HEK293T (cell line): ENCODE measurements around the gene PHOX2A.

ENCODE experiments used
- ARNT ChIP-seq: fragments of 450-650 bp; IDR thresholded peaks from 2 replicates; pipeline ENCODE4 v1.6.1; 2017; ENCODE audit warnings: mild to moderate bottlenecking
- BHLHE40 ChIP-seq: fragments of 450-650 bp; IDR thresholded peaks from 2 replicates; pipeline ENCODE4 v1.6.1; 2016; ENCODE audit warnings: mild to moderate bottlenecking, moderate library complexity, borderline replicate concordance
- CTBP1 ChIP-seq: fragments of 450-650 bp; IDR thresholded peaks from 2 replicates; pipeline ENCODE4 v1.6.1; 2016; ENCODE audit warnings: borderline replicate concordance
- FOXK2 ChIP-seq: fragments of 450-650 bp; IDR thresholded peaks from 2 replicates; pipeline ENCODE4 v1.6.1; 2016; ENCODE audit warnings: mild to moderate bottlenecking
- HDGF ChIP-seq: fragments of 450-650 bp; IDR thresholded peaks from 2 replicates; pipeline ENCODE4 v1.6.1; 2017; ENCODE audit warnings: antibody characterized with exemption, borderline replicate concordance
- L3MBTL2 ChIP-seq: fragments of 450-650 bp; conservative IDR thresholded peaks from 2 replicates; pipeline ENCODE4 v1.6.1; 2016; ENCODE audit warnings: mild to moderate bottlenecking
- NFRKB ChIP-seq: fragments of 450-650 bp; IDR thresholded peaks from 2 replicates; pipeline ENCODE4 v1.6.1; 2016; ENCODE audit warnings: mild to moderate bottlenecking, moderate library complexity
- SP1 ChIP-seq: fragments of 450-650 bp; IDR thresholded peaks from 2 replicates; pipeline ENCODE4 v1.6.1; 2017
- SUZ12 ChIP-seq: fragments of 450-650 bp; IDR thresholded peaks from 2 replicates; pipeline ENCODE4 v1.6.1; 2016; ENCODE audit warnings: mild to moderate bottlenecking
- TARDBP ChIP-seq: fragments of 450-650 bp; IDR thresholded peaks from 2 replicates; pipeline ENCODE4 v1.6.1; 2016
- TF ChIP-seq, protein P1 (sequence below): fragments of 450-650 bp; IDR thresholded peaks from 2 replicates; pipeline ENCODE4 v1.6.1; 2016

GRCh38 chr11:72239849-72240460, 4.0 kb downstream of the PHOX2A start:
- TF ChIP-seq, protein P1, sequence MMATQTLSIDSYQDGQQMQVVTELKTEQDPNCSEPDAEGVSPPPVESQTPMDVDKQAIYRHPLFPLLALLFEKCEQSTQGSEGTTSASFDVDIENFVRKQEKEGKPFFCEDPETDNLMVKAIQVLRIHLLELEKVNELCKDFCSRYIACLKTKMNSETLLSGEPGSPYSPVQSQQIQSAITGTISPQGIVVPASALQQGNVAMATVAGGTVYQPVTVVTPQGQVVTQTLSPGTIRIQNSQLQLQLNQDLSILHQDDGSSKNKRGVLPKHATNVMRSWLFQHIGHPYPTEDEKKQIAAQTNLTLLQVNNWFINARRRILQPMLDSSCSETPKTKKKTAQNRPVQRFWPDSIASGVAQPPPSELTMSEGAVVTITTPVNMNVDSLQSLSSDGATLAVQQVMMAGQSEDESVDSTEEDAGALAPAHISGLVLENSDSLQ = no peak
- no peak for TF ChIP-seq ARNT
- TF ChIP-seq FOXK2 = no peak
- TF ChIP-seq HDGF = no peak
- TF ChIP-seq L3MBTL2 = no peak
- TF ChIP-seq SUZ12 = no peak
- TF ChIP-seq SP1 = no peak
- TF ChIP-seq TARDBP = no peak
- no peak for TF ChIP-seq NFRKB
- no peak for TF ChIP-seq CTBP1
- no peak for TF ChIP-seq BHLHE40
